KOPT-K1 (cell line): ENCODE measurements around the gene OLFML2B.

Source experiments
- H3K27ac ChIP-seq: fragments of 200-600 bp; sonication (generic); 2 replicates; pipeline ENCODE4 v1.5.1; 2016; ENCODE audit warnings: antibody characterized with exemption, mild to moderate bottlenecking, low read depth, low read length; ENCODE audit not compliant: poor library complexity, severe bottlenecking
- H3K36me3 ChIP-seq: fragments of 200-600 bp; sonication (generic); 2 replicates; pipeline ENCODE4 v1.5.1; 2017; ENCODE audit warnings: antibody characterized with exemption, mild to moderate bottlenecking, low read length, moderate library complexity; ENCODE audit not compliant: insufficient read depth
- H3K9me3 ChIP-seq: fragments of 200-600 bp; sonication (generic); 2 replicates; pipeline ENCODE4 v1.5.1; 2017; ENCODE audit warnings: antibody characterized with exemption, low read length, mild to moderate bottlenecking; ENCODE audit not compliant: insufficient read depth, poor library complexity, severe bottlenecking

OLFML2B gene

DNA sequence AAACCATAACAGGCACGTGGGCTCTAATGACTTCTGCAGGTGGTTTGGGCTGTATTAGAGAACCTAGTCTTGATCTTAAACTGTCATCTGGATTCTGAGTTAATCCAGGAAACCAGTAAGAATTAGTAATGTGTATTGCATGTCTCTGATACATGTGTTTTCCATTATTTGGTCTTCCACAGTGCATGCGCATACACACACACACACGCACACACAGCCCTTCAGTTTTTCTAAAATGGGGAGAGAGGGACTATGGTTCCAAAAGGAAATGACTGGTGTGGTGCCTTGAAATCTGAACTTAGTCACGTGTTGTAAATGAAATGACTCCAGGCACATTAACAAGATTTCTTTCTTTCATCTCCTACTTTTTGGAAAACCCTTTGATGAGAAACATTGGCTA lies 67.6 kb downstream of the OLFML2B start:
- H3K36me3 ChIP-seq = peaks cover 46% of the 10 kb centered on the region
- H3K27ac ChIP-seq = no peak overlapping the region
- H3K9me3 ChIP-seq = no peaks in the 10 kb centered on the region

DNA sequence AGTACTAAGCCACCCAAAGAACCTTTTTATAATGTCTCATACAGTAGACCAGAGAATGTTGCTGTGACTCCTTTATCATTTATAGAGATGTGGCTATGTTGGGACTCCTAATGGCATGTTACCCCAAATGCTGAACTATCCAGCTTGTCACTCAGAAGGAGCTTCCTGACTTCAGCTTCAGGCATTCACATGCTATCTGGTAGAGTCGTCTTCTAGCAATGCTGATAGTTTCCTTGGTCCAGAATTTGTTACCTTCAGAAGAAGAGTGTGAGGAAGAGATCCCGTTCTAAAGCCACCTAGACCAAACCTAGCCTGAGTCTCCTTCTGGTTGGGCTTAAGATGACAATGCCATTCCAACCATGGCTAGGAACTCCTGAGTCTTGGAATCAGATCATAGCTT lies 68.1 kb downstream of the OLFML2B start:
- Histone ChIP-seq H3K9me3 (no peaks in the 10 kb centered on the region), H3K36me3 (peaks cover 41% of the 10 kb centered on the region), H3K27ac (no peak overlapping the region)

DNA sequence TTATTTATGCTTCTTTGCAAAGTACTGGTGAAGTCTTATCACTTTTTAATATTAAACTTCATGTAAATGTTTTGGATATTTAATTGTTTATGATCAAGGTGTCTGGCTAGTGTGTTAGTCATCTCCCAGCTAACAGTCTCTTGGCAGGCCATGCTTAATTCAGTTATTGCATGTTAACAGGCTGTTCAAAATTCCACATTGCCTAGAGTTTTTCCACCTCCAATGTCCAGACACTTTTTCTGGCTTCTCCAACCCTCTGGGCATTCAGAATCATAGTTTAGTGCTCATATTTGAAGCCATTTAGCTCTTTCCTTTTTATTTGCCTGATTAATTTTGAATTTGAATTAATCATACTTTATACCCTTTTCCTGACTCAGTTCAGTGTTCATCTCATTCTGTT lies 69.2 kb downstream of the OLFML2B start:
- Histone ChIP-seq H3K36me3 (peaks cover 30% of the 10 kb centered on the region), H3K9me3 (no peaks in the 10 kb centered on the region), H3K27ac (no peak overlapping the region)

DNA sequence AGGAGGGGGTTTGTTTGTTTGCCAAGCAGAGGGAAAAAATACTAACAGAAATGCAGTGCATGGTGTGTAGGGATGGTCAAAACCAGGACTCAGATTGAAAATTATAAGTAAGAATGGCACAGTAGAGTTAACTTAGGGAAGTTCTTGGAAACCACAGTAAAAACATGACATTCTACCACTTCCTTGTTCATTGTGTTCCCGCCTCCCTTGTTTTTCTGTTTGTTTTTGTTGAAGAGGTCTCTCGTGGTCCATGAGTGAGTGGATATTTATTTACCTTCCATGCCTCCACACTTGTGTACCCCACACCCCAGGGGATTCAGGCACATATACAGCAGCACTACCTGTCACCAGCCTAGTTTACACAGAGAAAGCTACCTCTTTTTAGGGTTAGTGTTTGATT lies 69.6 kb downstream of the OLFML2B start:
- H3K36me3 ChIP-seq = peaks cover 29% of the 10 kb centered on the region
- H3K27ac ChIP-seq = no peak overlapping the region
- no peaks in the 10 kb centered on the region for H3K9me3 ChIP-seq

DNA sequence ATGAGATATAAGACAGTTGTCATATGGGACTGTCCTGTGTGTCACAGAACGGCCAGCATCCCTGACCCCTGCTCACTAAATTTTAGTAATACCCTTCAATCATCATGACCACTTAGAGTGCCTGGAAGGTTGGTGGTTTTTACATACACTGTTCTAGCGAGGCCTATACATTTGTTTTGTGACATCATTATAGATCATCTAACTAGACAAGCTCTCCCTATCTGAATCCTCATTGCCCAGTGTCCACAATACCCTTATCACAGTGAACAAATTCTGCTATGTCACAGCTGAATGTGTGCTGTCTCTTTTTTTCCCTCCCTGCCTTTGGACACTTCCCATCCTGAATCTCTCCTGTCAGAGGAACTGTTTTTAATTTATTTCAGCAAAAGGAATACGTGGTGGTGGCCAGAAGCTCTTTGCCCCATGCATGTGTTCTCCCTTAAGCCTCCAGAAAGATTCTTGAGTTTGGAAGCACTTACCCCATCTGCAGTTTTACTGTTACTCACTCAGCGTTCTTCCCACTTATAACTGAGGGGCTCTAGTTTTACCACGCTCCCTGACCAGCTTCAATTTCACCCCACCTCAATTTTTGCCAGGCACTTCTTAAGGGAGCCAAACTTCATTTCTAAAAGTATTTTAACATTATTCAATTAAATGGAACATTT lies 70.3 kb downstream of the OLFML2B start:
- Histone ChIP-seq H3K27ac (no peak overlapping the region), H3K9me3 (no peaks in the 10 kb centered on the region), H3K36me3 (peaks cover 25% of the 10 kb centered on the region)

DNA sequence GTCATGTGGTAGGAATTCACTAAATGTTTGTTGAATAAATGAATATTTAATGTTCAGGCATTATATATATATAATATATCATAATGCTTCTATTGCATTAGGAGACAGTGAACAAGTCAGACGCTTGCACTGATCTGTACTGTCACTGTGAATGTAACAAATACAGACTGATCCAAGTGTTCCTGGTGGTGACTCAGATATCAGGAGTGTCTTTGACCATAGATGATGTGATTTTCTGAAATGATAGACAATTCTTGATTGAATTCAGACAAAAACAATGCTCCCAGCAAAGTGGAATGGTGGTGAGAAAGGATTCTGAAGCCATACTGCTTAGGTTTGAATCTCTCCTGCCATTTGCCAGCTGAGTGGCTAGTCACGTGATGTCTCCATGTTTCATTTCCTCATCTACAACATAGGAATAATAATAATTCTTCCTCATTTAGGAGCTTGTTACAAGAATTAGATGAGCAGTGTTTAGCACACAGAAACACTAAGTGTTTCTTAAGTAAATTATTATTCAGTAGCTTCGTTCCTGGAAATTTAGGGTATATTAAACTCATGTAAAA lies 71.0 kb downstream of the OLFML2B start:
- Histone ChIP-seq H3K27ac (no peak overlapping the region), H3K36me3 (peaks cover 19% of the 10 kb centered on the region; the same call in 1 of the 2 replicates), H3K9me3 (no peaks in the 10 kb centered on the region)

DNA sequence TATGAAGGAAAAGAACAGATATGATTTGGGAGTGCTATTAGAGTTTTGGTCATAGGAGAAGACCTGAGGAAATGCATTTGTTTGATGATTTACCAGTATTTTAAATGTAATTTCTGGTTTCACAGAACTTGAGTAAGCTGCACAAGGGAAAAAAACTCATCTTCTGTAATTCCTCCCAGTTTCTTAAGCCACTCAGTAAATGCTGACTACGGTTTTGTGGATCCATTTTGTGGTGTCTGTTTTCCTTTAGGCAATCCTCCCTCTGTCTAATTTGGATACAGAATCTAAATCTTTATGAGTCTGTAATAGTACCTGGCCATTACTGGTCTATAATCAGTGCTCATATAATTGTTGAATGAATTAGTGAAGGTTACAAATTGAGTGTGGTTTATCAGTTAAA lies 72.0 kb downstream of the OLFML2B start:
- Histone ChIP-seq H3K9me3 (no peaks in the 10 kb centered on the region), H3K36me3 (peaks cover 27% of the 10 kb centered on the region; the same call in 1 of the 2 replicates), H3K27ac (no peak overlapping the region)

DNA sequence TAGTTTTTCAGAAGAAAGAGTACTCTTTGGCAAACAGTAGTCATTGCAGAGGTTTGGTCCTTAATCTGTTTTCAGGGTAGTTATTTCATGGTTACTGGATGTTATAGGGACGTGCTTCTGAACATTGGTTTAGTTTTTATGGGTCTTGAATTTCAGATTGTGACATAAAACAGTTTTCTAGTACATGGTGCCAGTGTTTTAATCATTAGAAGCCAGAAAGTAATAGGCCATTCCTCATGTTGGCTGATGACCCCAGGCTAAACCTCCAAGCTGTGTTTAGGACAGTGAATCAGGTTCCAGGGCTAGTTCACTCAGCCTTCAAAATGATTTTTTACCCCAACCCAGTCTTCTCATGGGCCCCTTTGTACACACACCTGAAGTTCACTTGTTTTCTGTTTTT lies 73.3 kb downstream of the OLFML2B start:
- Histone ChIP-seq H3K9me3 (no peaks in the 10 kb centered on the region), H3K36me3 (peaks cover 27% of the 10 kb centered on the region; the same call in 1 of the 2 replicates), H3K27ac (no peak overlapping the region)

DNA sequence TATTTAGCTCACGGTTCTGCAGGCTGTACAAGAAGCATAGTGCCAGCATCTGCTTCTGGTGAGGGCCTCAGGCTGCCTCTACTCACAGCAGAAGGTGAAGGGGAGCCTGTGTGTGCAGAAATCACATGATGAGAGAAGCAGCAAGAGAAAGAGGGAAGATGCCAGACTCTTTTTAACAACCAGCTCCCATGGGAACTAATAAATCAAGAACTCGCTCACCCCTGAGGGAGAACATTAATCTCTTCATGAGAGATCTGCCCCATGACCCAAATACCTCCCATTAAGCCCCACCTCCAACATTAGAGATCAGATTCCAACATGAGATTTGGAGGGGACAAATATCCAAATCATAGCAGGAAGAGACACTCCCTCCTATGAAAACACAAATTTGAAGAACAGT lies 74.1 kb downstream of the OLFML2B start:
- Histone ChIP-seq H3K9me3 (no peaks in the 10 kb centered on the region), H3K36me3 (peaks cover 36% of the 10 kb centered on the region; the same call in 1 of the 2 replicates), H3K27ac (no peak overlapping the region)

DNA sequence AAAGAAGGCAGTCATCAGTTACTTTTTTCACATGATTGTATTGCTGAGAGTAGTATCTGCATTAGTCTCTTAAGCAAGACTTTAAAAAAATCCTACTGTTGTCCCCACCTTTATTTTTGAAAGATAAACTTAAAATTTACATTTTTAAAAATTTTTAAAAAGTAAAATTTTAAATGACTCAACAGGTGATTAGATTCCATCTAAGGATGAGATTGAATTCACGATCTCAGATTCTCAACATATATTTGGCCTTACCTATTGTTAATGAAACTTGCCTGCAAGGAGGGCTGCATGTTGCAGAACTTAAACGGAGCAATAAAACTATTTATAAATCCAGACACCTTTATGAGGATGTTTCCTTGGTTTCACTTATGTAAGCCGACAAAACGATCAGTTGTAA lies 75.2 kb downstream of the OLFML2B start:
- peaks cover 45% of the 10 kb centered on the region; the same call in 1 of the 2 replicates for H3K36me3 ChIP-seq
- no peak overlapping the region for H3K27ac ChIP-seq
- H3K9me3 ChIP-seq = no peaks in the 10 kb centered on the region

DNA sequence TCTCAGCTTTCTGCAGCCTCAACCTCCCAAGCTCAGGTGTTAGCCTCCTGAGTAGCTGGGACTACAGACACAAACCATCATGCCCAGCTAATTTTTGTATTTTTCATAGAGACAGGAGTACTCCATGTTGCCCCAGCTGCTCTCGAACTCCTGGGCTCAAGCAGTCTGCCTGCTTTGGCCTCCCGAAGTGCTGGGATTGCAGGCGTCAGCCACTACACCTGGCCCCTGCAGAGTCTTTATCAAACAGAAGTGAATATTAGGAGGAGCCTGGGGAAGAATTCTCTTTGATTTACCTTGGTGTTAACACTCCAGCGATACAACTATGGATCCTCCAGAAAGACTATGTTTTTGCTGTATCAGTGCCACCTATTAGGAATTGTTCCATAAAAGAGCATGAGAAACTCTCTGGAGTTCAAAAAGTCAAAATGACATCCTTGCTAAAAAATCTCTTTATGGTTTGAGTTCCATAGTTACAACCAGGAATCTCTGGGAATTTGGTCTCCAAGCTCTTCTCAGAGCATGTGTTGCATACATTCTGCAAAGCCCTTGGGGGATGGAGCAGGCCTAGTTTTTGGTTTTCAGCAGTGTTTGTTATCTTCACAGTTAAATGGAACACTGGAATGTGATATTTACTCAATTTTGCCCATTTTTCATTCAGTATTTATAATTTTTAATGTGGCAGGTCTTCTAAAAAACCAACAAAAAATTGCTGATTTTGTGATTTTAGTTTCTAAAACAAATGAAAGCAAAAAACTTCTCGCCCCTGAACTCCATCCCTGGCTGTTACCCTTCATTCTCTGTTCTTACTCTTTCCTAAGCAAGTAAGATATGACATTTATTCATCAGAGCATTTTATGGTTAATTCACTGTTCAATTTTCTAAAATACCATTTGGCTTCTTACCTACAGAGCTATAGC lies 77.3 kb downstream of the OLFML2B start:
- no peak overlapping the region for H3K27ac ChIP-seq
- peaks cover 58% of the 10 kb centered on the region; the same call in 1 of the 2 replicates for H3K36me3 ChIP-seq
- H3K9me3 ChIP-seq = no peaks in the 10 kb centered on the region

DNA sequence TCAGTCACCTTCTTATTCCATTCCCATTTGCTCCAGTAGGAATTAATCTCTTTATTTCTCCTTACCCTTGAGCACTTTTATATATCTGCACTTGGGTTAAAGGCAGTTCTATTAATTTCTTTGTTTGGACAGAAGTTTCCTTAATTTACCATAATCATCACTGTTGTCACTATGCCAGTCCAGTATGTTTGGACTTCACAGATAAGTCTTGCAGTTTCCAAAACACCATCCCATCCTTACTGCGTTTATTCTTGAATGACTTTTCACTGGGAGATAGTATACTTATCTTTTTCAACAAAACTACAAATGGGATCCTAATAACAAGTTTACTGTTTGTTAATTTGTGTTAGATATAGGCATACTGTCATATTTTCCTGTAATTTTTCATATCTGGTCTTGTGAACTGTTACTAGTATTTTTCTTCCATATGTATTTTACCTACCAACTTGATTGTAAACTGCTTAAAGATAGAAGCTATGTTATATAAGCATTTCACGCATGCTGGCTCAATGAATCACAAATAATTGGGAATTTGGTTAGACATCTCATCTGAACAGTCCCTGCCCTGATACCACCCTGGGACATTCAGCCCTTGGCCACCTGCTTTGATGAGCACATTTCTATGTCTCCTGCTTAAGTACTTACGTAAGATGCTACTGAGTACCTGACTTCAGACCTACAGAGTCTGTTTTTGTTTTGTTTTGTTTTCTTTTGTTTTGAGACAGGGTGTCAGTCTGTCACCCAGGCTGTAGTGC lies 78.2 kb downstream of the OLFML2B start:
- Histone ChIP-seq H3K36me3 (peaks cover 58% of the 10 kb centered on the region; the same call in 1 of the 2 replicates), H3K27ac (no peak overlapping the region), H3K9me3 (no peaks in the 10 kb centered on the region)

DNA sequence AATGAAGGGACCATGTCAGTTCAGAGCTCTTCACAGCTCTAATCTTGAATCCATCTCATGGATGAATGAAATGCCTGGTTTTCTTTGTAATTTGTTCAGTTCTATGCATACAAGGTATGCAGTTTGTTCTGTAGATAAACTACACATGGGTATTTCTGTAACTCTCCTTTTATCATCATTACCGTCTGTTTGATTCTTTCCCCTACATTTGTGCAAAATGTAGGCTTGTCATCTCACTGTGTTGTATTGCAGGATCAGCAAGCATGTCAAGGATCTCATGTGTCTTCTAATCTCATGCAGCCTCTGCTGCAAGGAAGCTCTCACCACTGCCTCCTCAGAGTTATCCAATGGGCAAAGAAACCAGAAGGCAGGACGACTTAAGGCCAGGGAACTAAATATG lies 79.3 kb downstream of the OLFML2B start:
- Histone ChIP-seq H3K9me3 (no peaks in the 10 kb centered on the region), H3K27ac (no peak overlapping the region), H3K36me3 (peaks cover 58% of the 10 kb centered on the region; the same call in 1 of the 2 replicates)

DNA sequence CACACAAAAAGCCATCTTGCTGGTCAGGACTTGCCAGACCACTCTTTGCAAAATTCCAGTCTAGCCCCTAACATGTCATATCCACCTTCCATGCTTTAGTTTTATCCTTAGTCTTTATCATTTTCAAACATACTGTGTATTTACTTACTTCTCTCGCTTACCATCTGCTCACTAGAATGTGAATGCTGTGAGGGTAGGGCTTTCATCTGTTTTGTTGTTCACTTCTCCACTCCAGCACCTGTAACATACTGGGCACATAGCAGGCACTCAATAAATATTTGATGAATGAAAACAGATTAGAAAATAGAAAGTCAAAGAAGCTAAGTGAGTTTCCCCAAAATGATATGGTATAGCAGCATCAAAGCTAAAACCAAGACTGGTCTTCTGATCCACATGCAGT lies 79.9 kb downstream of the OLFML2B start:
- H3K36me3 ChIP-seq = peaks cover 53% of the 10 kb centered on the region; the same call in 1 of the 2 replicates
- H3K9me3 ChIP-seq = no peaks in the 10 kb centered on the region
- H3K27ac ChIP-seq = no peak overlapping the region
